Measurements from ENCODE around the gene ATXN7. TPM values are rescaled to one million over a fixed set of nuclear protein-coding genes. Genes with fewer than 3 reads are reported as not detected.

ATXN7 gene
- polyA plus RNA-seq, 3 donors: 2.7 to 29.5 (median 3.2) TPM

- peaks cover 0 to 4% (median 0%) of the 10 kb centered on the region in 7 donors for H3K9me3 Mint-ChIP-seq
- intact Hi-C loops (cut with micrococcal nuclease): loop anchor here in 1 of 2 donors (10.0 kb wide), 1 partner anchor 445 kb away; no protein-coding TSS in a partner anchor
- no peak overlapping the region for H2AFZ ChIP-seq (ENCODE audit: insufficient read depth, low read depth, low read length, poor library complexity, severe bottlenecking)
- H4K20me1 ChIP-seq (ENCODE audit: insufficient read depth, low read length): no peaks in the 10 kb centered on the region
- peaks cover 0 to 2% of the 10 kb centered on the region in 2 donors for H3K27me3 ChIP-seq (ENCODE audit: control insufficient read depth in 2 of 2, insufficient read depth in 2 of 2, low read length in 2 of 2)
- WGBS (ENCODE audit: insufficient coverage): 75% methylated on average over 2 of the region's 5 CpGs
- no peaks in the 10 kb centered on the region for H3K4me1 ChIP-seq (ENCODE audit: control insufficient read depth in 1 of 2, insufficient read depth in 2 of 2, low read length in 2 of 2)
- H3K9me3 ChIP-seq (replicated peaks in 1 of 2; ENCODE audit: control insufficient read depth in 1 of 2, insufficient read depth in 1 of 2, low read length in 2 of 2): no peaks in the 10 kb centered on the region
- DNase-seq: no peak
- H3K4me3 ChIP-seq (replicated peaks in 1 of 3; ENCODE audit: low read depth in 2 of 3, low read length in 3 of 3): no peak overlapping the region
- no peak for TF ChIP-seq CTCF (IDR thresholded peaks at IDR 0.05)
- H3K9ac ChIP-seq (ENCODE audit: insufficient read depth, low read length, poor library complexity, severe bottlenecking): no peak overlapping the region
- no peak overlapping the region for H3K4me3 Mint-ChIP-seq
- H3K27me3 Mint-ChIP-seq (ENCODE audit: low read depth in 3 of 3): peaks cover 4 to 15% (median 11%) of the 10 kb centered on the region in 3 donors
- H3K36me3 ChIP-seq (replicated peaks in 1 of 2; ENCODE audit: control insufficient read depth in 1 of 2, insufficient read depth in 2 of 2, low read length in 2 of 2): no peaks in the 10 kb centered on the region
- peaks cover 3% of the 10 kb centered on the region for H3K4me1 Mint-ChIP-seq
- no peaks in the 10 kb centered on the region for H3K79me2 ChIP-seq (ENCODE audit: insufficient read depth, low read length)
- no peak overlapping the region for H3K4me2 ChIP-seq (replicated peaks; ENCODE audit: extremely low read depth, low read length, poor library complexity, severe bottlenecking)
- no peak overlapping the region for H3K27ac ChIP-seq (ENCODE audit: low read depth in 1 of 2, low read length in 2 of 2)
- peak overlapping the region in 1 of 7 donors; percentile 18 for H3K27ac Mint-ChIP-seq
- no peaks in the 10 kb centered on the region for H3K36me3 Mint-ChIP-seq
Measured at GRCh38 chr3:64039981-64040733, 176.5 kb downstream of the ATXN7 start.

GRCh38 chr3:64042952-64043351, 179.3 kb downstream of the ATXN7 start:
- Histone ChIP-seq H3K4me1 (ENCODE audit: control insufficient read depth in 1 of 2, insufficient read depth in 2 of 2, low read length in 2 of 2) (peaks cover under 1 to 2% of the 10 kb centered on the region in 2 donors), H2AFZ (ENCODE audit: insufficient read depth, low read depth, low read length, poor library complexity, severe bottlenecking) (no peak overlapping the region), H3K4me3 (replicated peaks in 1 of 3; ENCODE audit: low read depth in 2 of 3, low read length in 3 of 3) (no peak overlapping the region), H4K20me1 (ENCODE audit: insufficient read depth, low read length) (no peaks in the 10 kb centered on the region), H3K9ac (ENCODE audit: insufficient read depth, low read length, poor library complexity, severe bottlenecking) (no peak overlapping the region), H3K79me2 (ENCODE audit: insufficient read depth, low read length) (no peaks in the 10 kb centered on the region), H3K4me2 (replicated peaks; ENCODE audit: extremely low read depth, low read length, poor library complexity, severe bottlenecking) (no peak overlapping the region), H3K27ac (ENCODE audit: low read depth in 1 of 2, low read length in 2 of 2) (no peak overlapping the region), H3K27me3 (ENCODE audit: control insufficient read depth in 2 of 2, insufficient read depth in 2 of 2, low read length in 2 of 2) (peaks cover 2 to 6% of the 10 kb centered on the region in 2 donors), H3K36me3 (replicated peaks in 1 of 2; ENCODE audit: control insufficient read depth in 1 of 2, insufficient read depth in 2 of 2, low read length in 2 of 2) (no peaks in the 10 kb centered on the region), H3K9me3 (replicated peaks in 1 of 2; ENCODE audit: control insufficient read depth in 1 of 2, insufficient read depth in 1 of 2, low read length in 2 of 2) (no peaks in the 10 kb centered on the region)
- WGBS (ENCODE audit: insufficient coverage): no CpG with 5 or more reads among the region's 1 CpG
- Mint-ChIP-seq H3K27ac (no peak overlapping the region), H3K4me1 (peaks cover 7% of the 10 kb centered on the region), H3K27me3 (ENCODE audit: low read depth in 3 of 3) (peaks cover 4 to 13% (median 8%) of the 10 kb centered on the region in 3 donors), H3K36me3 (no peaks in the 10 kb centered on the region), H3K9me3 (peaks cover 0 to 4% (median 0%) of the 10 kb centered on the region in 7 donors), H3K4me3 (no peak overlapping the region)
- DNase-seq: no peak
- TF ChIP-seq CTCF (IDR thresholded peaks at IDR 0.05): no peak
- intact Hi-C loops (cut with micrococcal nuclease): no loop called here
